Measurements from ENCODE around the gene DAPK2.

DNA sequence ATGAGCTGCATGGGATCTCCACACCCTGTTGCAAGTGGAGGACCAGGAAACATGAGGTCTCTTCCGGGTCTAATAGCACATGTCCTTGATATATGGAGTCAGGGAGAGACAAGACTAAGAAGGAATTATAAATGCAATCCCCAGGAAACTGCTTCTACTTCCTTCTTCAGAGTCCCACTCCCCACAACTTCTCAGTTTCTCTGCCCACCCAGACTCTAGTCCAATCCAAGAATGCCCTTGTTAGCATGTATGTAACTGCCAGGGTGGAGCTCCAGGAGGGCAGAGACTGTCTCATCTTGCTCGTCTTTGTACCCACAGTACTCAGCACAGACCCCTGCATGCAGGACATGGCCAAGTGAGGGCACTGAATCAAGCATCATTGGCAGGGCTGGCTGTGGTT is 8.3 kb downstream of the DAPK2 start:
- TF ChIP-seq EZH2 (IDR thresholded peaks at IDR 0.05; ENCODE audit: insufficient read depth, low read length) (no peak), CTCF (IDR thresholded peaks at IDR 0.05; ENCODE audit: insufficient read depth, low read depth, low read length) (no peak)
